HG03460 (cell line): ENCODE results near the gene RAB43.

ENCODE experiments used
- ATAC-seq: cut with Tn5 transposase; IDR thresholded peaks from one replicate; pipeline ENCODE4 v1.9.1; 2021; ENCODE audit not compliant: unreplicated experiment

Gene RAB43

GRCh38 chr3:129061888-129062834 is 59.4 kb downstream of the RAB43 start:
- ATAC-seq, result no peak

- ATAC-seq, result no peak
These were observed 60.3 kb downstream of the RAB43 start for GRCh38 chr3:129061023-129061887.

- no peak for ATAC-seq
These were observed 61.2 kb downstream of the RAB43 start, which contains the start of gene GP9 for GRCh38 chr3:129060276-129061022. GP9 (plus strand) TSS chr3:129060779; CDS start chr3:129061740, 961 bp downstream.

GRCh38 chr3:129059311-129059958 is 62.2 kb downstream of the RAB43 start:
- ATAC-seq, result no peak

GRCh38 chr3:129058441-129059200 is 63.0 kb downstream of the RAB43 start:
- ATAC-seq, result peak; percentile 59

- no peak for ATAC-seq
These were observed 64.4 kb downstream of the RAB43 start for GRCh38 chr3:129057249-129057648.

- no peak for ATAC-seq
These were observed 65.0 kb downstream of the RAB43 start for GRCh38 chr3:129056451-129057173.

GRCh38 chr3:129054605-129055104 is 66.9 kb downstream of the RAB43 start:
- no peak for ATAC-seq

GRCh38 chr3:129052675-129053074 is 68.9 kb downstream of the RAB43 start:
- ATAC-seq, result no peak

- ATAC-seq, result no peak
These were observed 69.7 kb downstream of the RAB43 start for GRCh38 chr3:129051871-129052340.

- ATAC-seq, result no peak
These were observed 70.9 kb downstream of the RAB43 start for GRCh38 chr3:129050556-129051295.

- no peak for ATAC-seq
These were observed 74.1 kb downstream of the RAB43 start for GRCh38 chr3:129047553-129047839.

GRCh38 chr3:129046732-129047552 is 74.7 kb downstream of the RAB43 start:
- no peak for ATAC-seq

- ATAC-seq, result no peak
These were observed 75.4 kb downstream of the RAB43 start for GRCh38 chr3:129046037-129046731.

- ATAC-seq, result no peak
These were observed 75.9 kb downstream of the RAB43 start for GRCh38 chr3:129045675-129046036.

- no peak for ATAC-seq
These were observed 80.9 kb downstream of the RAB43 start for GRCh38 chr3:129040579-129041300.
